NB4 (cell line): ENCODE data around the gene OR6B3.

Experiments
- DNase-seq: peaks from one replicate; pipeline ENCODE4 v3.0.0; 2010; ENCODE audit warnings: low read depth
- H3K4me3 ChIP-seq: one replicate; pipeline ENCODE4 v1.5.1; 2011; ENCODE audit warnings: mild to moderate bottlenecking, low read depth, low read length, moderate library complexity
- MYC ChIP-seq: IDR thresholded peaks from 2 replicates; pipeline ENCODE4 v1.6.1; 2011; ENCODE audit warnings: low read depth, low read length
- POLR2A ChIP-seq: IDR thresholded peaks from 2 replicates; pipeline ENCODE4 v1.6.1; 2011; ENCODE audit warnings: mild to moderate bottlenecking; ENCODE audit not compliant: insufficient read length; ENCODE audit errors: extremely low read depth
- TF ChIP-seq, protein P1 (sequence below): IDR thresholded peaks from 2 replicates; pipeline ENCODE4 v1.6.1; 2011; ENCODE audit warnings: low read depth, low read length
- TF ChIP-seq, protein P2 (sequence below): IDR thresholded peaks from one replicate; pipeline ENCODE4 v1.5.1; 2012; ENCODE audit warnings: low read depth, low read length

Gene OR6B3

DNA sequence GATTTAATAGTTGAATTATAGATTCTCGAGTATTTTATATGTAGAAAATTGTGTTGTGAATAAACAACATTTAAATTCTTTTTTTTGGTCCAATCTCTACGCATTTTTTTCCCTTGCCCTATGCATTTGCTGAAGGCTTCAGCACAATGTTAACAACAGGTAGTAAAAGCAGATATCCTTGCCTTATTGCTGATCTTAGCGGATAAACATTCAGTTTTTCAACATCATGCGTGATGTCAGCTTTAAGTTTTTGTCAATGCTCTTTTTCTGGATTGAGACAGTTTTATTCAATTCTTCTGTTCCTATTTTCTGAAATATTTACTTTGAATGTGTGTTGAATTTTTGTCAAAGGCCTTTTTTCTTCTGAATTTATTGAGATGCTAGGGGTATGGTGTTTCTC, 11.6 kb upstream of the OR6B3 start:
- no peak for DNase-seq
- TF ChIP-seq, protein P1, sequence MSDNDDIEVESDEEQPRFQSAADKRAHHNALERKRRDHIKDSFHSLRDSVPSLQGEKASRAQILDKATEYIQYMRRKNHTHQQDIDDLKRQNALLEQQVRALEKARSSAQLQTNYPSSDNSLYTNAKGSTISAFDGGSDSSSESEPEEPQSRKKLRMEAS = no peak
- TF ChIP-seq MYC (no peak), POLR2A (no peak)
- TF ChIP-seq, protein P2, sequence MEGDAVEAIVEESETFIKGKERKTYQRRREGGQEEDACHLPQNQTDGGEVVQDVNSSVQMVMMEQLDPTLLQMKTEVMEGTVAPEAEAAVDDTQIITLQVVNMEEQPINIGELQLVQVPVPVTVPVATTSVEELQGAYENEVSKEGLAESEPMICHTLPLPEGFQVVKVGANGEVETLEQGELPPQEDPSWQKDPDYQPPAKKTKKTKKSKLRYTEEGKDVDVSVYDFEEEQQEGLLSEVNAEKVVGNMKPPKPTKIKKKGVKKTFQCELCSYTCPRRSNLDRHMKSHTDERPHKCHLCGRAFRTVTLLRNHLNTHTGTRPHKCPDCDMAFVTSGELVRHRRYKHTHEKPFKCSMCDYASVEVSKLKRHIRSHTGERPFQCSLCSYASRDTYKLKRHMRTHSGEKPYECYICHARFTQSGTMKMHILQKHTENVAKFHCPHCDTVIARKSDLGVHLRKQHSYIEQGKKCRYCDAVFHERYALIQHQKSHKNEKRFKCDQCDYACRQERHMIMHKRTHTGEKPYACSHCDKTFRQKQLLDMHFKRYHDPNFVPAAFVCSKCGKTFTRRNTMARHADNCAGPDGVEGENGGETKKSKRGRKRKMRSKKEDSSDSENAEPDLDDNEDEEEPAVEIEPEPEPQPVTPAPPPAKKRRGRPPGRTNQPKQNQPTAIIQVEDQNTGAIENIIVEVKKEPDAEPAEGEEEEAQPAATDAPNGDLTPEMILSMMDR = no peak
- no peak overlapping the region for H3K4me3 ChIP-seq

DNA sequence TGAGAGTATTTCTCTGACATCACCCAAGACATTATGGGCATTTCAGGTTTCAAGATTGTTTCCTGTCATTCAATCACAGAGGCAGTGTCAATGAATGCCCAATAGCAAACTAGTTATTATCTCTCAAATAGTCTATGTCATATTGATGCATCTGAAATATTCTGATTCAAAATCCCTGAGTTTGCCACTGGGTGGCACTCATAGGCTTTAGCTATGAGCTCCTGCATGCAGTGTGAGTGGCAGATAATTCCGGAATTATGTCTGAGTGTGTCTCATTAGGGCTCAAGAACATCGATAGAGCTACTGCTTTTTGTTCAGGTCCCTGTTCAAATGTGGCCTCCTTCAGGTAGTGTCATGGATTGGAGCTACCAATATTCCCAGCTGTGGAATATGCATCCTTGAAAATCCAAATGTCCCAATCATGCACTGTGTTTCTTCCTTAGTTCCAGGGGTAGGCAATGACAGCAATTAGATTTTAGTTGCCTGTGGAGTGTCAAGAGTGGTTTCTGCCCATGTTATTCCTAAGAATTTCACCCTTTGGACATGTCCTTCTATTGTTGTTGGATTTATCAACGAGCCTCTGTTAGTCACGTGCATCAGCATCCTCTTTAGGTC, 7.8 kb upstream of the OR6B3 start:
- H3K4me3 ChIP-seq = no peak overlapping the region
- TF ChIP-seq, protein P2 = peak; percentile 70
- TF ChIP-seq, protein P1 = peak; percentile 22; the same call in 1 of the 2 replicates
- TF ChIP-seq MYC = no peak
- DNase-seq = peak; percentile 64

DNA sequence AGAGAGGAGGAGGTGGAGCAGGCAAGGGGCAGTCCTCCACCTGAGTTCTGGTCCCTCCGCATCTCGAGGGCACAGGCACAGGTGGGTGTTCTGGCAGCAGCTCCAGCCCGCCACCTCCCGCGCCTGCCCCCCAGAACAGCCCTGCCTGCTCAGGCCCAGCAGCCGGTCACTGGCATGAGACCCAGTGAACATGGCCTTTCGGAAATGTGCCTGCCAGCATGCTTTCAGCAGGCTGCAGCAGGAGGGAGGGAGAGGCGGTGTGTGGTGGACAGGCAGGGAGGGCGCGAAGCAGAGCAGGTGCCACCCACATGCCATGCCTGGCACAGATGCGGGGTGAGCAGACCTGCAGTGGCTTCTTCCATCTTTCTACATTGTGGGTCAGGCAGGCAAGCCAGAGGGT, 3.4 kb upstream of the OR6B3 start:
- TF ChIP-seq MYC (no peak), POLR2A (no peak)
- TF ChIP-seq, protein P2 = no peak
- TF ChIP-seq, protein P1 = no peak
- no peak for DNase-seq
- H3K4me3 ChIP-seq = no peak overlapping the region

DNA sequence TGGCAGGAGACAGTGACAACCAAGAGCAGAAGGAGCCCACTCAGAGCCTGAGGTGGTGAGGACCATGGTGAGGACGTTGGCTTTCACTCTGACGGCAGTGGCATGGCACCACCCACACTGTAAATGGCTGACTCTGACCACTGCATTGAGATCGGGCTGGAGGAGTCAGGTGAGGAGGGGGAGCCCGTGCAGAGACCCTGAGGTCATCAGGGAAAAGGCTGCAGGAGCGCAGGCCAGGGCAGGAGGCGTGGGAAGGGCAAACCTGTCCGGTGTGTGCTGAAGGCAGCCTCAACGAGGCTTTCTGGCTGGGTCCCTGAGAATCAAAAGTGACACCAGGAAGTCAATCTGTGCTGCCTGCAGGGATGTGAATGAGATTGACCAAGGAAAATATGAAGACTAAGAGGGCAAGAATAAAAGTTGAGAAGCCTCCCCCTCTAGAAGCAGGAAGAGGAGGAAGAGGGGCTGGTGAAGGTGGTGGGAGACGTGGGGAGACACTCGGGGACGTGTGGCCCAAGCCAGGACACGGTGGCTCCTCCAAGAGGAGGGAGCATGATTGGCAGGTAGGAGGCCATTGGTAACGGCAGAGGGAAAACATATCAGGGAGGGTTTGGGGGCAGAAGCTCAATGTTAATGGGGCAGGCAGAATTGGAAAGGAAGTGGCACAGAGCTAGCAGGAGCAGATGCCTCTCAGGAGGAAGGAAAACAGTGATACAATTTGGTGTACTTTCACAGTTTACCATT, 2.0 kb upstream of the OR6B3 start:
- H3K4me3 ChIP-seq = no peak overlapping the region
- TF ChIP-seq MYC (no peak), POLR2A (no peak)
- TF ChIP-seq, protein P2 = no peak
- TF ChIP-seq, protein P1 = no peak
- no peak for DNase-seq

DNA sequence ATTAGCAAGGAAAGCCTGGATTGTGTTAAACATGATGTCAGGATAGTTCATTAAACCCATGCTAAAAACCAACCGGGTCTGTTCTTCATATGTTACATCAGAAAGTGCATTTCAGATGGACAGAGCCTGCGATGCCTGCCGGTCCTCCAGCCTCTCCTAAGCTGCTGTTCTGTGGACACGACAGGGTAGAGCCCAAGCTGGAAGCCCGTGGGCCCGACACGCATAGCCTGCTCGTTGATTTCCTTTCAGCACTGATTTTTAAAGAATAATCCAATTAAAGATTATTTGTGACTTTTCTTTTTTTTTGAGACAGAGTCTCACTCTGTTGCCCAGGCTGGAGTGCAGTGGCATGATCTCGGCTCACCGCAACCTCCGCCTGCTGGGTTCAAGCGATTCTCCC, 797 bp downstream of the OR6B3 start:
- DNase-seq = no peak
- TF ChIP-seq MYC = no peak
- TF ChIP-seq, protein P2 = no peak
- TF ChIP-seq POLR2A = no peak
- TF ChIP-seq, protein P1 = no peak

More for the DNA sequence above, 797 bp downstream of the OR6B3 start:
- H3K4me3 ChIP-seq = no peak overlapping the region
